Ramos (cell line): ENCODE results near the gene C16orf86.
"Not testable (repeated sequence)": the region's sequence is repeated elsewhere in the genome, so short reads cannot be mapped to it uniquely, and the experiment has no call there.

Source experiments
- in situ Hi-C: fragments of 300-500 bp; cut with MboI; formaldehyde crosslinking; loops from one replicate; pipeline ENCODE4 v1.14.3; 2022; ENCODE audit warnings: low sequenced_read_pairs; ENCODE audit not compliant: unreplicated experiment

Gene C16orf86

DNA sequence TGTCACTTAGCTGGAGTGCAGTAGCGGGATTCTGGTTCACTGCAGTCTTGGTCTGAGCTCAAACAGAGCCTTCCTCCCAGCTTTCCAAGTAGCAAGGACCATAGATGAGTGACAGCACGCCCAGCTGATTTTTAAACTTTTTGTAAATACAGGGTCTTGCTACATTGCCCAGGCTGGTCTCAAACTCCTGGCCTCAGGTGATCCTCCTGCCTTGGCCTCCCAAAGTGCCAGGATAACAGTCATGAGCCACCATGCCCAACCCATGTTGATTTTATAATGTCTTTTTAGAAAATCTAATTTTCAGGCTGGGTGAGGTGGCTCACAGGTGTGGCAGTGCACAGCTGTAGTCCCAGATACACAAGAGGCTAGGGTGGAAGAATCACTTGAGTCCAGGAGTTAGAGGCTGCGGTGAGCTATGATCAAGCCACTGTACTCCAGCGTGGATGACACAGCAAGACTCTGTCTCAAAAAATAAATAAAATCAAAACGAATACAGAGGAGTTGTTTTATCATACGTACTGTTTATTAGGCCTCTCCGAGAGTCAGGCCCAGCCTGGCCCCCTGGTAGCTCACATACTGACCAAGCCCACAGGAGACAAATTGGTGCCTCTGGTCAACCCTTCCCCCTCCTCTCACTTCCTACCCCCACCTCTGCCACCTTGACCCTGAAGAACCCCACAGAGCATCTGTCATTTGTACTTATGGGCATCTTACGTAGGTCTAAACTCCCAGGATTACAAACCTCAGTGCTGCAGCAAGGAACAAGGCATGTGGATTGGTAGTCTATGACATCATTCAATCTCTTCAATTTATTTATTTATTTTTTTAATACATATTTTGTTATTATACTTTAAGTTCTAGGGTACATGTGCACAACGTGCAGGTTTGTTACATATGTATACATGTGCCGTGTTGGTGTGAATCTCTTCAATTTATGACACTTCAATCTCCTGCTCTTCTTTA is 13.6 kb downstream of the C16orf86 start:
- in situ Hi-C loops = loop anchor here (5.0 to 10.0 kb wide), 2 partner anchors 247 to 365 kb away; no protein-coding TSS in a partner anchor

GRCh38 chr16:67683767-67684166 is 17.2 kb downstream of the C16orf86 start:
- in situ Hi-C loops = no loop called here

DNA sequence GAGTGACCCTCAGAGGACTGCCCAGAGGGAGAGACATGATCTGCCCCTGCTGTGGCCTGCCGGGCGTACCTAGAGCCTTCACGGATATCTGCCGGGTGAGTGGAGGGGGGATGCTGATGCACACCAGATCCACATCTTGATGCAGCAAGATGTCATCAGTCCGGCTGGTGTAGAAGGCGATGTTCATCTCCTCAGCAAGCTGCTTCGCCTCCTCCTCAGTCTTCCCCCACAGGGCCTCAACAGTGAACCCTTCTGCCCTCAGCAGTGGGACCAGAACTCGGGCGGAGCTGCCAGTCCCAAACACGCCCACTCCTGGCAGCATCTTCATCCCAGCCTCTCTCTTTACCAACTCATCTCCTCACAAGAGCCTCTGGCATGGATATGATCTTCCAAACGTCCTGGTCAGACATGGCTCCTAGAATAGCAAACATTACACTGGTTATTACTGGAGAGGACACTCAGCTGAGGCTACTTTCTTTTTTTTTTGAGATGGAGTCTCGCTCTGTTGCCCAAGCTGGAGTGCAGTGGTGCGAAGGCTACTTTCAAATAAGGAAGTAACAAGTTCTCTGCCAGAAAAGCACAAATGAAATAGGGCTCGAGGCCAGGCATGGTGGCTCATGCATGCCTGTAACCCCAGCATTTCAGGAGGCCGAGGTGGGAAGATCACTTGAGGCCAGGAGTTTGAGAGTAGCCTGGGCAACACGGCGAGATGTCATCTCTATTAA is 18.9 kb downstream of the C16orf86 start:
- in situ Hi-C loops = no loop called here

- in situ Hi-C loops = not testable (repeated sequence)
Observed at GRCh38 chr16:67693517-67694285, 27.1 kb downstream of the C16orf86 start.

- in situ Hi-C loops = no loop called here
Observed at GRCh38 chr16:67694611-67695010, 28.0 kb downstream of the C16orf86 start.

- in situ Hi-C loops = no loop called here
Observed at GRCh38 chr16:67697422-67698185, 31.0 kb downstream of the C16orf86 start.

DNA sequence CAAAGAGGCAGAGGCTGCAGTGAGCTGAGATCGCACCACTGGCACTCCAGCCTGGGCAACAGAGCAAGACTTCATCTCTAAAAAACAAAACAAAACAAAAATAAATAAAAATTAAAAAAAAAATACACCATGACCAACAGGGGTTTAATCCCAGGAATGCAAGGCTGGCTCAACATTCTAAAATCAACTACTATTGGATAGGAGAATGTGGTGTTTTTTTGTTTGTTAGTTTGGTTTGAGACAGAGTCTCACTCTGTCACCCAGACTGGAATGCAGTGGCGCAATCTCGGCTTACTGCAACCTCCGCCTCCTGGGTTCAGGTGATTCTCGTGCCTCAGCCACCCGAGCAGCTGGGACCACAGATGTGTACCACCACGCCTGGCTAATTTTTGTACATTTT is 32.7 kb downstream of the C16orf86 start:
- in situ Hi-C loops = no loop called here

- in situ Hi-C loops = no loop called here
Observed at GRCh38 chr16:67701420-67701819, 34.8 kb downstream of the C16orf86 start.

- in situ Hi-C loops = no loop called here
Observed at GRCh38 chr16:67702130-67702529, 35.5 kb downstream of the C16orf86 start.

DNA sequence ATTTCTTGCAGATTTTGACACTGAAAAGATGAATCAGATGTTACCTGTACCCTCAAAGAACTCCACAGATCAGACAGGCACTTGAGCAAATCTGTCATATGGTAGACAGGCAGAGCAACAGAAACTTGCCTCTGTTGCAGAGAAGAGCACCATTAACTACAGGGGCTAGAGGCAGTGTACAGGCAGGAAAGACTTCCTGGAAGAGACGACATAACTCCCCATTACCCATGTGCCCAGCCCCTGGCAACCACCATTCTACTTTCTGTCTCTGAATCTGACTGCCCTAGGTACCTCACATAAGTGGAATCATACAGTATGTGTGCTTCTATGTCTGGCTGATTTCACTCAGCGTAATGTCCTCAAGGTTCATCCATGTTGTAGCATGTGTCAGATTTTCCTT is 37.0 kb downstream of the C16orf86 start:
- in situ Hi-C loops = no loop called here

DNA sequence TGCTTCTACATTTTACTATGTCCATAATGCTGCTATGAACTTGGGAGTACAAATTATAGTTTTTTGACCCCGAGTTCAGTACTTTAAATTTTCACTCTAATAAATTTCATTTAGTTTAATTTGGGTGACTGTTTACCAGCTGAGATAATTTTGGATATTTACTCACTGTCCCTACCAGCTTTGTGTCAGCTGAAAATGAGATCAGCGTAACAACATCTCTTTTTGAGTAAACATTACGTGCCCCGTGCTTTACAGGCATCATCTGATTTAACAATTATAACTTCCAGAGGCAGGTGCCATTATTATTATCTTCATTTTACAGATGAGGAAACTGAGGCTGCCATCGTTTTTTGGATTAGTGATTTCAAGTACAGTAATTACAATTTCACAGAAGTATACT is 37.5 kb downstream of the C16orf86 start:
- in situ Hi-C loops = no loop called here

DNA sequence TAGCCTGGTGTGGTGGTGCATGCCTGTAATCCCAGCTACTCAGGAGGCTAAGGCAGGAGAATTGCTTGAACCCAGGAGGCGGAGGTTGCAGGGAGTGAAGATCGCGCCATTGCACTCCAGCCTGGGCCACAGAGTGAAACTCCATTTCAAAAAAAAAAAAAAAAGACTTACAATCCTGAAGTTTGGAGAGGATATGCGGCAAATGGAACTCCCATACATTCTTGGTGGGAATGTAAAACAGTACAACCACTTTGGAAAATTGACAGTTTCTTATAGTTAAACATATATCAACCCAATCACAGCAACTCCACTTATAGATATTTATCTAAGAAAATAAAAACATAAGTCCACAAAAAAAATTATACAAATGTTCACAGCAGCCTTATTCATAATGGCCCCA is 40.6 kb downstream of the C16orf86 start:
- in situ Hi-C loops = no loop called here

- in situ Hi-C loops = no loop called here
Observed at GRCh38 chr16:67707790-67708189, 41.2 kb downstream of the C16orf86 start.

GRCh38 chr16:67708368-67708771 is 41.8 kb downstream of the C16orf86 start:
- in situ Hi-C loops = no loop called here

GRCh38 chr16:67709050-67709449 is 42.4 kb downstream of the C16orf86 start:
- in situ Hi-C loops = no loop called here

- in situ Hi-C loops = no loop called here
Observed at GRCh38 chr16:67710607-67711006, 44.0 kb downstream of the C16orf86 start.

- in situ Hi-C loops = no loop called here
Observed at GRCh38 chr16:67713647-67714273, 47.1 kb downstream of the C16orf86 start.

DNA sequence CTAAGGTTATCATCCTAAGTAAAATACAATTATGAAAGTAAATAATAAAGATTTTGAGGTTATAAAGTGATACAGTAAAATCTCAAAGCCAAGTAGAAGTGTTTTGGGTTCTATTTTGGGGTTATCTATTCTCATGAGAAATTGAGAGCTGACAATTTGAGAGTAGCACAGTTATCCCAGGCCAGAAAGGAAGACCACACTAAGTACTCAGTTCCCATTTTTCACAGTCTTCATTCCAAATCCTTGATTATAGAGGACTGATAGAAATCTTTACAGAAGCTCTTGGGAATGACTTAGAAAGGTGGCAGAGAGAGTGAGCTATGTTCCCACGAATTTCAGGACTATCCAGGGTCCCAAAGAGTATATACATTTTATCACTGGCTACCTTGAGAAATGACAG is 47.9 kb downstream of the C16orf86 start:
- in situ Hi-C loops = no loop called here

DNA sequence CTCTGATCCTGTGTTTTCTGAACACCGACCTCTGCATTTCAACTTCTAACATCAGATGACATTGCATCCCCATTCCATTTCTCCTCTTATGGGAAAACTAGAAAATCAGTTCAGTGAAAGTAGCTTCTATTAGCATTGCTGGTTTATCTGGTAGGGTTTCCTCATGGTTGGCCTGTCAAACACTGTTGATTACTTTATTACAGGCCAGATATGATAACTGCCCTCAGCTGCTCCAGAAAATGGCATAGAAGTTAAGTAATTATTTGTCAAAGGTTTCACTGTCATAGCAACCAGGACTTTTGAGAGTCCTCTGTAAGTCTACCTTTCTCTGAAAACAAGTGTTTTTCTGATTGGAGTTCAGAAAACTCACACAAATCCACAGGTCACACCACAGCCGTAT is 49.5 kb downstream of the C16orf86 start:
- in situ Hi-C loops = no loop called here
